Body of pancreas (tissue), 4 donors: ENCODE measurements around the gene UGGT2.
"Not testable (repeated sequence)": the region's sequence is repeated elsewhere in the genome, so short reads cannot be mapped to it uniquely, and the experiment has no call there.

ENCODE experiments used
- POLR2A ChIP-seq, 3 donors: fragments of 450-650 bp; IDR thresholded peaks; one replicate each; pipeline ENCODE4 v1.6.1; 2016; ENCODE audit warnings: antibody characterized with exemption in 3 of 3, mild to moderate bottlenecking in 2 of 3
- TF ChIP-seq, protein P1 (sequence below), 7 experiments: fragments of 450-650 bp in 4 of 7; fragments of 200-600 bp in 3 of 7; sonication (generic) in 3 of 7; IDR thresholded peaks; one replicate each; pipeline ENCODE4 v1.5.1; 2016 to 2019; ENCODE audit warnings: antibody characterized with exemption in 7 of 7

DNA sequence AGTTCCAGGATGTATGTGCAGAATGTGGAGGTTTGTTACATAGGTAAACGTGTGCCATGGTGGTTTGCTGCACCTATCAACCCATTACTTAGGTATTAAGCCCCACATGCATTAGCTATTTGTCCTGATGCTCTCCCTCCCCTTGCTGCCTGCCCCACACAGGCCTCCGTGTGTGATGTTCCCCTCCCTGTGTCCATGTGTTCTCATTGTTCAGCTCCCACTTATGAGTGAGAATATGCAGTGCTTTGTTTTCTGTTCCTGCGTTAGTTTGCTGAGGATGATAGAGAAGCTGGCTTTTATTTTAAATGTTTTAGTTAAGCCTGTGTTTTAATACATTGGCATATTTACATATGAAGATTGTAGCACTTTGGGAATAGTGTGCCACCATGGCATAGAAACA, 290.6 kb downstream of the UGGT2 start:
- not testable (repeated sequence) for TF ChIP-seq POLR2A (IDR thresholded peaks at IDR 0.05)
- TF ChIP-seq, protein P1, sequence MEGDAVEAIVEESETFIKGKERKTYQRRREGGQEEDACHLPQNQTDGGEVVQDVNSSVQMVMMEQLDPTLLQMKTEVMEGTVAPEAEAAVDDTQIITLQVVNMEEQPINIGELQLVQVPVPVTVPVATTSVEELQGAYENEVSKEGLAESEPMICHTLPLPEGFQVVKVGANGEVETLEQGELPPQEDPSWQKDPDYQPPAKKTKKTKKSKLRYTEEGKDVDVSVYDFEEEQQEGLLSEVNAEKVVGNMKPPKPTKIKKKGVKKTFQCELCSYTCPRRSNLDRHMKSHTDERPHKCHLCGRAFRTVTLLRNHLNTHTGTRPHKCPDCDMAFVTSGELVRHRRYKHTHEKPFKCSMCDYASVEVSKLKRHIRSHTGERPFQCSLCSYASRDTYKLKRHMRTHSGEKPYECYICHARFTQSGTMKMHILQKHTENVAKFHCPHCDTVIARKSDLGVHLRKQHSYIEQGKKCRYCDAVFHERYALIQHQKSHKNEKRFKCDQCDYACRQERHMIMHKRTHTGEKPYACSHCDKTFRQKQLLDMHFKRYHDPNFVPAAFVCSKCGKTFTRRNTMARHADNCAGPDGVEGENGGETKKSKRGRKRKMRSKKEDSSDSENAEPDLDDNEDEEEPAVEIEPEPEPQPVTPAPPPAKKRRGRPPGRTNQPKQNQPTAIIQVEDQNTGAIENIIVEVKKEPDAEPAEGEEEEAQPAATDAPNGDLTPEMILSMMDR (IDR thresholded peaks at IDR 0.05), result not testable (repeated sequence)
